ENCODE data around the gene RCAN3.

GRCh38 chr1:24503059-24503751 is 569 bp downstream of the RCAN3 start:
- TF ChIP-seq EZH2 (IDR thresholded peaks at IDR 0.05; ENCODE audit: low read length, unreplicated experiment) (no peak), CTCF (conservative IDR thresholded peaks at IDR 0.05; ENCODE audit: low read depth, low read length) (no peak)

Data from PC-3 (cell line).